ENCODE data around the gene RBM44.

RBM44 gene

DNA sequence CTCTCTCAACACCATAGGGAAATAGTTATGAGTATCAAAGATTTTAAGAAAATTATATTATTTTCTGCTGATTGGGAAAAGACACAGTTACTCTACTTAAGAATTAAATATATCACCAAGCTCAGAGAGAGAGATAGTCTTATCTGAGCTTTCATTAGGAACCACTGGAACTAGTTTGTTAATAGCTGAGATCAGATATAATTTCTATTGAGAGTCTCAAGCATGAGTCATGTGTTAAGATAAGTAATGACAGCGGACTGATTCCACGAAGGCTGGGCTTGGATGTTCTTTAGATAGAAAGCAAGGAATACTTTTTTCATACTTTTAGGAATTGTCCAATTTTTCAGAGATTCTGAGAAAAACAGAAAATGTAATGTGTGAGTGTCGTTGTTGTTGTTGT lies 44.4 kb upstream of the RBM44 start (continued):
- no peak for TF ChIP-seq ELK4 (IDR thresholded peaks at IDR 0.05; ENCODE audit: borderline replicate concordance, low read depth, low read length)

GRCh38 chr2:237754626-237755248 lies 43.8 kb upstream of the RBM44 start:
- peaks cover 14 to 87% of the 10 kb centered on the region in 2 experiments for H3K36me3 ChIP-seq (ENCODE audit: control insufficient read depth in 2 of 2, insufficient read depth in 1 of 2, low read length in 2 of 2)
- H3K4me3 ChIP-seq (ENCODE audit: low read depth, low read length): no peak overlapping the region
- no peak for TF ChIP-seq ZBTB17 (tag by site-specific recombination; IDR thresholded peaks at IDR 0.05)
- TF ChIP-seq FEZF1 (tag by site-specific recombination; IDR thresholded peaks at IDR 0.05): no peak
- no peak for TF ChIP-seq MZF1 (tag by site-specific recombination; IDR thresholded peaks at IDR 0.05; ENCODE audit: borderline replicate concordance)
- TF ChIP-seq ZNF704 (tag by site-specific recombination; IDR thresholded peaks at IDR 0.05): no peak
- TF ChIP-seq ZNF169 (tag by site-specific recombination; IDR thresholded peaks at IDR 0.05): no peak
- TF ChIP-seq, protein P1, sequence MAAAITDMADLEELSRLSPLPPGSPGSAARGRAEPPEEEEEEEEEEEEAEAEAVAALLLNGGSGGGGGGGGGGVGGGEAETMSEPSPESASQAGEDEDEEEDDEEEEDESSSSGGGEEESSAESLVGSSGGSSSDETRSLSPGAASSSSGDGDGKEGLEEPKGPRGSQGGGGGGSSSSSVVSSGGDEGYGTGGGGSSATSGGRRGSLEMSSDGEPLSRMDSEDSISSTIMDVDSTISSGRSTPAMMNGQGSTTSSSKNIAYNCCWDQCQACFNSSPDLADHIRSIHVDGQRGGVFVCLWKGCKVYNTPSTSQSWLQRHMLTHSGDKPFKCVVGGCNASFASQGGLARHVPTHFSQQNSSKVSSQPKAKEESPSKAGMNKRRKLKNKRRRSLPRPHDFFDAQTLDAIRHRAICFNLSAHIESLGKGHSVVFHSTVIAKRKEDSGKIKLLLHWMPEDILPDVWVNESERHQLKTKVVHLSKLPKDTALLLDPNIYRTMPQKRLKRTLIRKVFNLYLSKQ (tag by site-specific recombination; IDR thresholded peaks at IDR 0.05; ENCODE audit: borderline replicate concordance): no peak
- TF ChIP-seq, protein P2, sequence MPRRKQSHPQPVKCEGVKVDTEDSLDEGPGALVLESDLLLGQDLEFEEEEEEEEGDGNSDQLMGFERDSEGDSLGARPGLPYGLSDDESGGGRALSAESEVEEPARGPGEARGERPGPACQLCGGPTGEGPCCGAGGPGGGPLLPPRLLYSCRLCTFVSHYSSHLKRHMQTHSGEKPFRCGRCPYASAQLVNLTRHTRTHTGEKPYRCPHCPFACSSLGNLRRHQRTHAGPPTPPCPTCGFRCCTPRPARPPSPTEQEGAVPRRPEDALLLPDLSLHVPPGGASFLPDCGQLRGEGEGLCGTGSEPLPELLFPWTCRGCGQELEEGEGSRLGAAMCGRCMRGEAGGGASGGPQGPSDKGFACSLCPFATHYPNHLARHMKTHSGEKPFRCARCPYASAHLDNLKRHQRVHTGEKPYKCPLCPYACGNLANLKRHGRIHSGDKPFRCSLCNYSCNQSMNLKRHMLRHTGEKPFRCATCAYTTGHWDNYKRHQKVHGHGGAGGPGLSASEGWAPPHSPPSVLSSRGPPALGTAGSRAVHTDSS (tag by site-specific recombination; IDR thresholded peaks at IDR 0.05): no peak
- TF ChIP-seq ZNF426 (tag by site-specific recombination; IDR thresholded peaks at IDR 0.05): no peak
- ChIA-PET CTCF (interaction anchor here (0.6 to 2.4 kb wide), 6 partner anchors 10 to 242 kb away, joined by 3 to 19 read pairs (median 4); no protein-coding TSS in a partner anchor), POLR2A (no interaction called here)
- no peaks in the 10 kb centered on the region for H3K9me3 ChIP-seq (ENCODE audit: control insufficient read depth, insufficient read depth, low read depth, low read length)
- no peak overlapping the region for H3K27ac ChIP-seq (ENCODE audit: extremely low read depth, low read depth, low read length)
- no peaks in the 10 kb centered on the region for H3K4me1 ChIP-seq (ENCODE audit: control insufficient read depth, insufficient read depth, low read length)

- peaks cover 20 to 90% of the 10 kb centered on the region in 2 experiments for H3K36me3 ChIP-seq (ENCODE audit: control insufficient read depth in 2 of 2, insufficient read depth in 1 of 2, low read length in 2 of 2)
- CTCF ChIA-PET: interaction anchor here (0.9 to 1.9 kb wide), 3 partner anchors 12 to 245 kb away, joined by 3 to 10 read pairs (median 3); no protein-coding TSS in a partner anchor
- POLR2A ChIA-PET: no interaction called here
- H3K9me3 ChIP-seq (ENCODE audit: control insufficient read depth, insufficient read depth, low read depth, low read length): no peaks in the 10 kb centered on the region
- H3K27ac ChIP-seq (ENCODE audit: extremely low read depth, low read depth, low read length): no peak overlapping the region
- H3K4me1 ChIP-seq (ENCODE audit: control insufficient read depth, insufficient read depth, low read length): no peaks in the 10 kb centered on the region
- no peak for TF ChIP-seq ZNF449 (tag by site-specific recombination; IDR thresholded peaks at IDR 0.05)
- no peak for TF ChIP-seq ZNF561 (tag by site-specific recombination; IDR thresholded peaks at IDR 0.05; ENCODE audit: borderline replicate concordance)
- no peak for TF ChIP-seq ZNF112 (tag by site-specific recombination; IDR thresholded peaks at IDR 0.05)
- TF ChIP-seq, protein P3, sequence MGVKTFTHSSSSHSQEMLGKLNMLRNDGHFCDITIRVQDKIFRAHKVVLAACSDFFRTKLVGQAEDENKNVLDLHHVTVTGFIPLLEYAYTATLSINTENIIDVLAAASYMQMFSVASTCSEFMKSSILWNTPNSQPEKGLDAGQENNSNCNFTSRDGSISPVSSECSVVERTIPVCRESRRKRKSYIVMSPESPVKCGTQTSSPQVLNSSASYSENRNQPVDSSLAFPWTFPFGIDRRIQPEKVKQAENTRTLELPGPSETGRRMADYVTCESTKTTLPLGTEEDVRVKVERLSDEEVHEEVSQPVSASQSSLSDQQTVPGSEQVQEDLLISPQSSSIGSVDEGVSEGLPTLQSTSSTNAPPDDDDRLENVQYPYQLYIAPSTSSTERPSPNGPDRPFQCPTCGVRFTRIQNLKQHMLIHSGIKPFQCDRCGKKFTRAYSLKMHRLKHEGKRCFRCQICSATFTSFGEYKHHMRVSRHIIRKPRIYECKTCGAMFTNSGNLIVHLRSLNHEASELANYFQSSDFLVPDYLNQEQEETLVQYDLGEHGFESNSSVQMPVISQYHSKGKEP (tag by site-specific recombination; IDR thresholded peaks at IDR 0.05): no peak
- TF ChIP-seq, protein P1 (tag by site-specific recombination; IDR thresholded peaks at IDR 0.05; ENCODE audit: borderline replicate concordance): no peak
- TF ChIP-seq ZNF184 (tag by site-specific recombination; IDR thresholded peaks at IDR 0.05): no peak
- no peak for TF ChIP-seq ZXDB (tag by site-specific recombination; IDR thresholded peaks at IDR 0.05)
- TF ChIP-seq ZNF621 (tag by site-specific recombination; IDR thresholded peaks at IDR 0.05): no peak
- no peak for TF ChIP-seq ZNF600 (tag by site-specific recombination; IDR thresholded peaks at IDR 0.05)
- H3K4me3 ChIP-seq (ENCODE audit: low read depth, low read length): no peak overlapping the region
These were observed 41.0 kb upstream of the RBM44 start for GRCh38 chr2:237757616-237758015.

Data from HEK293 (cell line).